HEK293T (cell line): ENCODE data around the gene BSN.

ENCODE experiments used
- CTCF ChIA-PET: fragments of 350-600 bp; formaldehyde crosslinking; extraction: SDS; loops from one replicate; lab custom pipeline; 2021; ENCODE audit warnings: antibody characterized with exemption, inconsistent platforms; lab: Yijun Ruan, JAX
- POLR2A ChIA-PET: fragments of 350-600 bp; formaldehyde crosslinking; extraction: SDS; loops from one replicate; lab custom pipeline; 2020; ENCODE audit warnings: antibody characterized with exemption, inconsistent platforms; lab: Yijun Ruan, JAX
- DNase-seq: peaks from one replicate; pipeline ENCODE4 v3.0.0; 2012; ENCODE audit warnings: mixed read lengths; ENCODE audit errors: extremely low spot score
- ARNT ChIP-seq: fragments of 450-650 bp; IDR thresholded peaks from 2 replicates; pipeline ENCODE4 v1.6.1; 2017; ENCODE audit warnings: mild to moderate bottlenecking
- BHLHE40 ChIP-seq: fragments of 450-650 bp; IDR thresholded peaks from 2 replicates; pipeline ENCODE4 v1.6.1; 2016; ENCODE audit warnings: mild to moderate bottlenecking, moderate library complexity, borderline replicate concordance
- CTBP1 ChIP-seq: fragments of 450-650 bp; IDR thresholded peaks from 2 replicates; pipeline ENCODE4 v1.6.1; 2016; ENCODE audit warnings: borderline replicate concordance
- ELF4 ChIP-seq: fragments of 450-650 bp; IDR thresholded peaks from 2 replicates; pipeline ENCODE4 v1.6.1; 2017; ENCODE audit warnings: antibody characterized with exemption
- FOXA1 ChIP-seq: fragments of 450-650 bp; IDR thresholded peaks from 2 replicates; pipeline ENCODE4 v1.6.1; 2016; ENCODE audit warnings: mild to moderate bottlenecking
- FOXK2 ChIP-seq: fragments of 450-650 bp; IDR thresholded peaks from 2 replicates; pipeline ENCODE4 v1.6.1; 2016; ENCODE audit warnings: mild to moderate bottlenecking
- FOXM1 ChIP-seq: fragments of 450-650 bp; IDR thresholded peaks from 2 replicates; pipeline ENCODE4 v1.6.1; 2017; ENCODE audit warnings: mild to moderate bottlenecking, borderline replicate concordance
- HDGF ChIP-seq: fragments of 450-650 bp; IDR thresholded peaks from 2 replicates; pipeline ENCODE4 v1.6.1; 2017; ENCODE audit warnings: antibody characterized with exemption, borderline replicate concordance
- L3MBTL2 ChIP-seq: fragments of 450-650 bp; conservative IDR thresholded peaks from 2 replicates; pipeline ENCODE4 v1.6.1; 2016; ENCODE audit warnings: mild to moderate bottlenecking
- LEF1 ChIP-seq: fragments of 450-650 bp; IDR thresholded peaks from 2 replicates; pipeline ENCODE4 v1.6.1; 2017; ENCODE audit warnings: mild to moderate bottlenecking, borderline replicate concordance
- NFRKB ChIP-seq: fragments of 450-650 bp; IDR thresholded peaks from 2 replicates; pipeline ENCODE4 v1.6.1; 2016; ENCODE audit warnings: mild to moderate bottlenecking, moderate library complexity
- SP1 ChIP-seq: fragments of 450-650 bp; IDR thresholded peaks from 2 replicates; pipeline ENCODE4 v1.6.1; 2017
- SUZ12 ChIP-seq: fragments of 450-650 bp; IDR thresholded peaks from 2 replicates; pipeline ENCODE4 v1.6.1; 2016; ENCODE audit warnings: mild to moderate bottlenecking
- TARDBP ChIP-seq: fragments of 450-650 bp; IDR thresholded peaks from 2 replicates; pipeline ENCODE4 v1.6.1; 2016
- ZNF384 ChIP-seq: fragments of 450-650 bp; IDR thresholded peaks from 2 replicates; pipeline ENCODE4 v1.6.1; 2016
- TF ChIP-seq, protein P1 (sequence below): fragments of 450-650 bp; IDR thresholded peaks from 2 replicates; pipeline ENCODE4 v1.6.1; 2016

The BSN gene

DNA sequence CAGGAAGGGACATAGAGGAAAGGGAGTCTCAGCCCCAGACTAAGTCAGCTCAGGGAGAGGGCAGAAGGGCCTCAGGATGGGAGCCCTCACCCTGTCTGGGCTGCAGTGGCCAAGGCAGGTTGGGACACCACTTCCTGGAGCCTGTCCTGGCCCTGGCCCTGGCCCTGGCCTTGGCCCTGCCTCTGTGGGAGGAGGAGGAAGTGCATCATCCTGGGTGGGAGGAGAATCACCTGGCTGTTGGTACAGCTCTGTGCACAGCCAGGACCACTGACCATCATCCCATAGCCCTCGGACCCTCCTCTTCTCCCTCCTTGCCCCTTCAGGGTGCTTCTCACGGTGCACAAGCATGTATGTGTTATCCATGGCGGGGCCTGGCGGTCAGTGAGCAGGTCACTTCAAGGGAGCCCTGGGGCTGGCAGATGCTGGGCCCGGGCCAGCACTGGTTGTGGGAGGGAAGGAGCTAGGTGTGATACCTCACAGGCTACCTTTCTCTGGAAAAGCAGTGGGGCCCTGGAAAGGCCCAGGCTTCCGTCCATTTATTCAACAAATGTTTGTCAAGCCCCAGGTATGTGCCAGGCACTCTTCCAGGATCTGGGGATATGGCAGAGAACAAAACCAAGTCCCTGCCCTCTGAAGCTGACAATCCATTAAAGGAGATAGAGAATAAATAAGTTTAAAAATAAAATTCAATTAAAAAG is 111.7 kb downstream of the BSN start:
- ChIA-PET POLR2A (interaction anchor here (0.7 to 2.0 kb wide), 2 partner anchors 126 to 572 kb away, joined by 3 to 7 read pairs; no protein-coding TSS in a partner anchor), CTCF (no interaction called here)
- TF ChIP-seq ZNF384 (no peak), HDGF (no peak), FOXK2 (no peak), LEF1 (no peak), ELF4 (no peak), ARNT (no peak)
- DNase-seq, result no peak

DNA sequence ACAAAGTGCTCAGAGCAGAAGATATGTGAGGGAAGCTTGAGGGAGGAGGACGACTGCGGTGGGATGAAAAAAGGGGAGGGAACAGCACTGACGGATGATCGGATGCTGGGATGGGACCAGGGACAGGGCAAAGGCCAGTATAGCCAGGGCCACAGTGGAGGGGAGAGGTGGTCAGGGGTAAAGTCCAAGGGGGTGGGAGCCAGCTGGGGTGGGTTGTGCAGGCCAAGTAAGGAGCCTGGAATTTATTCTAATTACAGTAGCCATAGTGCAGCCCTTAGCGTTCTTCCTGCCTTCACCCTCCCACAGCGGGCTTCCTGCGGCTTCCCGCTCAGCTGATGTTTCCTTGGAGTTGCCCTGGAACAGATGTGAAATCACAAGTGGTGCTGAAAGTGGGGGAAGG is 112.3 kb downstream of the BSN start:
- POLR2A ChIA-PET, result interaction anchor here (0.7 to 2.0 kb wide), 2 partner anchors 127 to 572 kb away, joined by 3 to 7 read pairs; no protein-coding TSS in a partner anchor
- DNase-seq, result no peak
- CTCF ChIA-PET, result no interaction called here
- no peak for TF ChIP-seq SUZ12
- TF ChIP-seq, protein P1, sequence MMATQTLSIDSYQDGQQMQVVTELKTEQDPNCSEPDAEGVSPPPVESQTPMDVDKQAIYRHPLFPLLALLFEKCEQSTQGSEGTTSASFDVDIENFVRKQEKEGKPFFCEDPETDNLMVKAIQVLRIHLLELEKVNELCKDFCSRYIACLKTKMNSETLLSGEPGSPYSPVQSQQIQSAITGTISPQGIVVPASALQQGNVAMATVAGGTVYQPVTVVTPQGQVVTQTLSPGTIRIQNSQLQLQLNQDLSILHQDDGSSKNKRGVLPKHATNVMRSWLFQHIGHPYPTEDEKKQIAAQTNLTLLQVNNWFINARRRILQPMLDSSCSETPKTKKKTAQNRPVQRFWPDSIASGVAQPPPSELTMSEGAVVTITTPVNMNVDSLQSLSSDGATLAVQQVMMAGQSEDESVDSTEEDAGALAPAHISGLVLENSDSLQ, result no peak
- no peak for TF ChIP-seq FOXM1
- no peak for TF ChIP-seq LEF1
- TF ChIP-seq NFRKB, result no peak
- TF ChIP-seq ZNF384, result no peak
- TF ChIP-seq SP1, result no peak
- no peak for TF ChIP-seq CTBP1
- TF ChIP-seq BHLHE40, result no peak
- no peak for TF ChIP-seq FOXK2
- no peak for TF ChIP-seq TARDBP
- no peak for TF ChIP-seq FOXA1
- TF ChIP-seq HDGF, result no peak
- TF ChIP-seq L3MBTL2, result no peak
- no peak for TF ChIP-seq ELF4
- no peak for TF ChIP-seq ARNT

DNA sequence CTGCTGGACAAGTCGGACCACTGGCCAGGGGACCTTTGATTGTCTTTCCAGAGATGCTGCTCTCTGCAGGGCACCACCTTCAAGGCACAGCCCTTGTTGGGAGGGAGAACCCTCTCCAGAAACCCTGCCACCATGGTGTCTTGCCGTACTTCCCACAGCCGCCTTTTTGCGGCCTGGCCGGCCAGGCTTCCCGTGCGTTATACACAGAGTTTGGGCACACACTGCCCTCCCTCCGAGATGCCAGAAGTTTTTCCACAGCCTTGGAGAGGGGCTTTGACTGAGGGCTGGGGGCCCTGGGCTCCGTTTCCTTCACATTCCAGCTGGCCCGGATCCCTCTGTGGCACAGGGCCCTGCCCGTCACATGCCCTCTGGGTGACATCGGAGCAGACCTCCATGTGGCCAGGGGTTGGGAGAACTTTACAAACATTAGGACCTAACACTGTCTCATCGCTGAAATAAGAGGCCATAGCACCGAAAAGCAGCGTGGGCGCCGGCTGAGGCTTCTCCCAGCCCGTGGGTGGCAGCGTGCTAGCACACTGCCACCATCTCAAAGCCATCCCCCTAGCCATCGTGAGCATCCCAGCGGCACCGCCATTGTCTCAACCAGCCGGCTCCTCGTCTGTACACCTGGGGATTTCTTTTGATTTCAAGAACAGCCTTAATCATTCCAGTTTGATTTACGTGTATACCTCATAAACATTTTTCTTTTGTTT is 113.6 kb downstream of the BSN start:
- POLR2A ChIA-PET, result no interaction called here
- CTCF ChIA-PET, result no interaction called here

DNA sequence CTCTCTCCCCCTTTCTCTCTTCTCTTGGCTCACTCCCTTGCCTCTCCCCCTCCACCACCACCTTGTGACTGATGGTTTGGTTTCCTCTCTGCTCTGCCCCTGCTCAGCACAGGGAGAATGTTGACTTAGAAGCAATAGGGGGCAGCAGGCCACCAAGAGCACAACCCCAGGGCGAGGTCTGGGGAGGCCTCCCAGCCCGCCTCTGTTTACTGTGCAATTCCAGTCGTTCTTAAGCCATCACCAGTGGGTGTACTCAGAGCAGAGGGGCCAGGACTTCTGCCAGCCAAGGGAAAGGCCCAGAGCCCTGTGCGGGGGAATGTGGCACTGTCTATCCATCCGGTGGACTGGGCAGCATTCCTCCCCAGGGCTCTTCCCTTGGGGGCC is 114.1 kb downstream of the BSN start:
- ChIA-PET CTCF (interaction anchor here (1.1 to 1.6 kb wide), 2 partner anchors 61 to 129 kb away, joined by 5 to 6 read pairs; no protein-coding TSS in a partner anchor), POLR2A (interaction anchor here (1.8 kb wide), 1 partner anchor 128 kb away, joined by 10 read pairs; no protein-coding TSS in a partner anchor)
- no peak for DNase-seq
- no peak for TF ChIP-seq SP1

More for the DNA sequence above, 113.6 kb downstream of the BSN start:
- TF ChIP-seq SP1 (no peak), L3MBTL2 (no peak), CTBP1 (no peak), ARNT (no peak), SUZ12 (no peak), FOXM1 (no peak)
- TF ChIP-seq, protein P1, result no peak
- no peak for DNase-seq

DNA sequence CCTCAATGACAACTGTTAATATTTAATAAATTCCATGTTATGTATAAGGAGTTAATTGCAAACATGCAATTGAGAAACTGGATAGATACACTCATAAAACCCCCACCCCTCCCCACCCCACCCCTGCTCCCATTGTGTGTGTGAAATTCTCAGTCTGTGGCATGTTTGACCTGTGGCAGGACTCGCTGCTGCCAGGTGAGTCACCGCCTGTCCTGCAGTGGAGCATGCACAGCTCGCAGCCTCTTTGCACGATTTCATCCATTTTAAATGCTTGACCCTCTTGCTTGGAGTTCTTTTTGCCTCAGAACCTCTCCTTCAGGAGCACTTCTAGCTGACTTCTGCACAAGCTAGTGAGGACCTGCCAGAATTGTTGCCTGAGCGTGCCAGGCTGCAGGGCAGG is 114.6 kb downstream of the BSN start:
- TF ChIP-seq ELF4, result no peak
- no peak for TF ChIP-seq FOXA1
- no peak for TF ChIP-seq SUZ12
- no peak for TF ChIP-seq CTBP1
- TF ChIP-seq ZNF384, result no peak
- no peak for TF ChIP-seq NFRKB
- TF ChIP-seq TARDBP, result no peak
- no peak for TF ChIP-seq HDGF
- TF ChIP-seq ARNT, result no peak
- TF ChIP-seq BHLHE40, result no peak
- no peak for TF ChIP-seq SP1
- TF ChIP-seq, protein P1, result no peak
- TF ChIP-seq FOXM1, result no peak
- TF ChIP-seq LEF1, result no peak
- no peak for TF ChIP-seq FOXK2
- TF ChIP-seq L3MBTL2, result no peak
- no peak for DNase-seq
- ChIA-PET POLR2A (interaction anchor here (0.9 to 1.8 kb wide), 2 partner anchors 129 to 214 kb away, joined by 3 to 10 read pairs; no protein-coding TSS in a partner anchor), CTCF (interaction anchor here (1.1 to 1.6 kb wide), 2 partner anchors 61 to 129 kb away, joined by 5 to 6 read pairs; no protein-coding TSS in a partner anchor)

DNA sequence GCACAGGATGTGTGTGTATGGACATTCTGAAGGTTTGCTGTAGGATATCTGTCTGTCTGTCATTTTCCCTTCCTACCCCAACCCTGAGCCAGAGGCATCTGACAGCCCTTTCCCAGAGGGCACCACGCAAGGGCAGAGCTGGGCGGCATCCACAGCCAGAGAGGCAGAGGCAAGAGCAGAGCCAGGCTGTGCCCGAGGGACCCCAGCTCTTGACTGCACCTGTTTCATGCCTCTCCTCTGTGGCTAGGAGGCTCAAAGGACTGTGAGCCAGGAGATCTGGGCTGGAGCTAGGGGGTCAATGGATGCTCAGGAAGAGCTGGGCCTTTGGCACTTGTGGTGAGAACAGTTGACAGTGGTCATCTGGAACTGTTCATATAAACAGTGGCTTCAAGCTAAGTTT is 115.1 kb downstream of the BSN start:
- ChIA-PET CTCF (interaction anchor here (0.5 to 1.6 kb wide), 3 partner anchors 62 to 132 kb away, joined by 4 to 6 read pairs (median 5); no protein-coding TSS in a partner anchor), POLR2A (interaction anchor here (0.9 to 1.8 kb wide), 2 partner anchors 129 to 214 kb away, joined by 3 to 10 read pairs; no protein-coding TSS in a partner anchor)
- TF ChIP-seq ELF4 (no peak), CTBP1 (no peak), BHLHE40 (no peak), FOXA1 (no peak), ZNF384 (no peak), HDGF (no peak), TARDBP (no peak), ARNT (no peak), FOXM1 (no peak), NFRKB (no peak)
- TF ChIP-seq, protein P1, result no peak

More for the DNA sequence above, 115.1 kb downstream of the BSN start:
- no peak for DNase-seq
